Measurements from ENCODE around the gene NMNAT2. TPM values are rescaled to one million over a fixed set of nuclear protein-coding genes. Genes with fewer than 3 reads are reported as not detected.

NMNAT2 gene
- total RNA-seq, 1 experiment from 2014 or later: not detected

DNA sequence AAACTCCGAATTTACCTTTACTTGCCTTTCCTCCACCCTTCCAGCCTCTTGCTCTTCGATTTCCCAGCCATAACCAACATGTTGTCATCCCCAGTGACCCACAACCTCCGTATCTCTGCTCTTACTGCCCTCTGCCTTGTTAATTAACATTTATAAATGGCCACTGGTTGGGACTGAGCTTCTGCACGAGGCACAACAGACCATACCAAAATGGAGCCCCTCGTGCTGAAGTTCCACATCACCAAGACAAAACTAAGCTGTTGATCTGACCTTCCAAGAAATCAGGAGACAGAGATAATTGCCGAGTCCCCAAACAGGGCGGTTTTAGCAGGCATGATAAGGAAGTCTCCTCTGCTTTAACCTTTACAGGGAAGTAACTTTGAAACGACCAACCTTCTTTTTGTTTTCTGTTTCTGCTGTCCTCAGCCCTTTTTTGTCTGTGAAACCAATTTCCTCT lies 71.9 kb downstream of the NMNAT2 start:
- ChIA-PET CTCF (no interaction called here), RAD21 (ENCODE audit: low non-redundant PET in 1 of 2, low total read pairs in 2 of 2, uncharacterized antibody in 2 of 2, unreplicated experiment in 2 of 2) (no interaction called here), POLR2A (no interaction called here)
- no peak overlapping the region for H3K4me2 ChIP-seq (ENCODE audit: low read length)
- no peaks in the 10 kb centered on the region for H3K36me3 ChIP-seq (ENCODE audit: control insufficient read depth in 1 of 2, insufficient read depth in 2 of 2, low read length in 2 of 2)
- H3K79me2 ChIP-seq (ENCODE audit: insufficient read depth, low read length): no peaks in the 10 kb centered on the region
- H3K4me1 ChIP-seq (ENCODE audit: control insufficient read depth in 1 of 2, insufficient read depth in 2 of 2, low read length in 2 of 2): no peaks in the 10 kb centered on the region
- DNase-seq (ENCODE audit: low read depth, low spot score): no peak
- intact Hi-C loops (cut with micrococcal nuclease): no loop called here
- H3K9me3 ChIP-seq (ENCODE audit: control insufficient read depth in 1 of 2, insufficient read depth in 1 of 2, low read depth in 1 of 2, low read length in 2 of 2): no peaks in the 10 kb centered on the region
- no peaks in the 10 kb centered on the region for H3K9me2 ChIP-seq (ENCODE audit: insufficient read depth)
- no peak for ATAC-seq
- no peak for TF ChIP-seq SP1 (IDR thresholded peaks at IDR 0.05; ENCODE audit: low read depth)
- no peak for TF ChIP-seq YY1 (IDR thresholded peaks at IDR 0.05; ENCODE audit: extremely low read depth, insufficient replicate concordance, low read depth, low read length)
- TF ChIP-seq SIN3A (IDR thresholded peaks at IDR 0.05; ENCODE audit: low read depth): no peak
- TF ChIP-seq SRF (IDR thresholded peaks at IDR 0.05; ENCODE audit: low read depth): no peak
- no peak for TF ChIP-seq CEBPB (IDR thresholded peaks at IDR 0.05; ENCODE audit: low read depth)
- TF ChIP-seq, protein P1, sequence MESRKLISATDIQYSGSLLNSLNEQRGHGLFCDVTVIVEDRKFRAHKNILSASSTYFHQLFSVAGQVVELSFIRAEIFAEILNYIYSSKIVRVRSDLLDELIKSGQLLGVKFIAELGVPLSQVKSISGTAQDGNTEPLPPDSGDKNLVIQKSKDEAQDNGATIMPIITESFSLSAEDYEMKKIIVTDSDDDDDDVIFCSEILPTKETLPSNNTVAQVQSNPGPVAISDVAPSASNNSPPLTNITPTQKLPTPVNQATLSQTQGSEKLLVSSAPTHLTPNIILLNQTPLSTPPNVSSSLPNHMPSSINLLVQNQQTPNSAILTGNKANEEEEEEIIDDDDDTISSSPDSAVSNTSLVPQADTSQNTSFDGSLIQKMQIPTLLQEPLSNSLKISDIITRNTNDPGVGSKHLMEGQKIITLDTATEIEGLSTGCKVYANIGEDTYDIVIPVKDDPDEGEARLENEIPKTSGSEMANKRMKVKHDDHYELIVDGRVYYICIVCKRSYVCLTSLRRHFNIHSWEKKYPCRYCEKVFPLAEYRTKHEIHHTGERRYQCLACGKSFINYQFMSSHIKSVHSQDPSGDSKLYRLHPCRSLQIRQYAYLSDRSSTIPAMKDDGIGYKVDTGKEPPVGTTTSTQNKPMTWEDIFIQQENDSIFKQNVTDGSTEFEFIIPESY (IDR thresholded peaks at IDR 0.05; ENCODE audit: extremely low read depth, insufficient replicate concordance, low read length): no peak
- no peak for TF ChIP-seq TCF7L2 (IDR thresholded peaks at IDR 0.05; ENCODE audit: borderline replicate concordance, extremely low read depth, insufficient read depth, insufficient read length)
- H3K4me3 ChIP-seq (replicated peaks in 1 of 2; ENCODE audit: low read depth in 1 of 2, low read length in 2 of 2): no peak overlapping the region
- H2AFZ ChIP-seq (ENCODE audit: low read depth, low read length, poor library complexity, severe bottlenecking): no peak overlapping the region
- H3K27ac ChIP-seq (ENCODE audit: low read depth, low read length): no peak overlapping the region
- H4K20me1 ChIP-seq (ENCODE audit: insufficient read depth): no peaks in the 10 kb centered on the region
- peaks cover 10% of the 10 kb centered on the region for H3K27me3 ChIP-seq (ENCODE audit: insufficient read depth, low read length)
- H3K9ac ChIP-seq (ENCODE audit: low read length): no peak overlapping the region
- BruUV-seq (replicated peaks): no TSS peak

DNA sequence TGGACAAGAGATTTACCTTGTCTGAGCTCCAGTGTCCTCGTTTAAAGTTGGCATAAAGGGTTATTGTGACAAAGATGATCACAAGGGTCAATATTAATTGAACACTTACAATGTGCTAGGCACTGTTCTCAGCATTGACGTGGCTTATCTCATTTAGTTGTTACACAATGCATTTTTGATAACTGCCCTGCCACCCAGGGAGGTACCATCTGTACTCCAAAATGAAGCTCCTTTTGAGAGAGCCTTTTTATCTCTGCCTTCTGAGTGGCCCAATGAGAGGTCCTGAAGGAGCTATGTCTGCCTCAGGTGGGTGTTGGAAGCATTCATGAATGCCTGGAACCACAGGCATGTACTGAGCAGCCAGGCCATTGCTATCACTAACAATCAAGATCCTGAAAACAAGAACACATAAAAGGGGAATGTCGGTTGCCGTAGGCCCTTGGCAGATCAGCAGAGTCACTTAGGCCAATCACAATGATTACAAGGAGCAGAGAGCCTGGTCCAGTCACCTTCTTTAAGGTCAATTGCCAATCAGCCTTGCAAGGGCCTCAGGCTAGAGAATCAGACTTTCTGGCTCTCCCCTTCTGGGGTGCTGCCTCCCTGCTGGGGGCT lies 78.5 kb downstream of the NMNAT2 start:
- Histone ChIP-seq H3K27me3 (ENCODE audit: insufficient read depth, low read length) (no peaks in the 10 kb centered on the region), H2AFZ (ENCODE audit: low read depth, low read length, poor library complexity, severe bottlenecking) (no peak overlapping the region), H3K9me3 (ENCODE audit: control insufficient read depth in 1 of 2, insufficient read depth in 1 of 2, low read depth in 1 of 2, low read length in 2 of 2) (no peaks in the 10 kb centered on the region), H4K20me1 (ENCODE audit: insufficient read depth) (no peaks in the 10 kb centered on the region), H3K9me2 (ENCODE audit: insufficient read depth) (no peaks in the 10 kb centered on the region), H3K27ac (ENCODE audit: low read depth, low read length) (no peak overlapping the region), H3K4me2 (ENCODE audit: low read length) (no peak overlapping the region), H3K4me1 (ENCODE audit: control insufficient read depth in 1 of 2, insufficient read depth in 2 of 2, low read length in 2 of 2) (no peaks in the 10 kb centered on the region), H3K36me3 (ENCODE audit: control insufficient read depth in 1 of 2, insufficient read depth in 2 of 2, low read length in 2 of 2) (no peaks in the 10 kb centered on the region), H3K4me3 (replicated peaks in 1 of 2; ENCODE audit: low read depth in 1 of 2, low read length in 2 of 2) (no peak overlapping the region), H3K9ac (ENCODE audit: low read length) (no peak overlapping the region), H3K79me2 (ENCODE audit: insufficient read depth, low read length) (no peaks in the 10 kb centered on the region)
- intact Hi-C loops (cut with micrococcal nuclease): no loop called here
- ChIA-PET CTCF (no interaction called here), RAD21 (ENCODE audit: low non-redundant PET in 1 of 2, low total read pairs in 2 of 2, uncharacterized antibody in 2 of 2, unreplicated experiment in 2 of 2) (no interaction called here), POLR2A (no interaction called here)
- TF ChIP-seq SIN3A (IDR thresholded peaks at IDR 0.05; ENCODE audit: low read depth) (no peak), SP1 (IDR thresholded peaks at IDR 0.05; ENCODE audit: low read depth) (no peak)
- BruUV-seq (replicated peaks): no TSS peak
- DNase-seq (ENCODE audit: low read depth, low spot score) (no peak), ATAC-seq (no peak)

Measured in HCT116 (cell line).